Measurements from ENCODE around the gene PROKR2. TPM values are rescaled to one million over a fixed set of nuclear protein-coding genes. Genes with fewer than 3 reads are reported as not detected.

PROKR2 gene
- total and polyA plus RNA-seq, 2 of the 8 experiments (the other 6 are each of a cell fraction or from before 2014, with no cell fraction given), result 3.3 to 7.7 TPM

- H2BK20ac ChIP-seq (ENCODE audit: low read length), result no peak overlapping the region
- no peak overlapping the region for H2BK5ac ChIP-seq (ENCODE audit: low read depth, low read length)
- H3K9ac ChIP-seq (replicated peaks in 1 of 4; ENCODE audit: extremely low read depth in 1 of 4, low read depth in 3 of 4, low read length in 3 of 4), result no peak overlapping the region
- no peak overlapping the region for H2AK5ac ChIP-seq (ENCODE audit: low read depth, low read length)
- no peaks in the 10 kb centered on the region for H3K79me1 ChIP-seq (ENCODE audit: low read depth, low read length)
- H3K79me2 ChIP-seq (ENCODE audit: control insufficient read depth in 1 of 2, insufficient read depth in 2 of 2, low read length in 2 of 2), result no peaks in the 10 kb centered on the region
- no peaks in the 10 kb centered on the region for H3K9me3 ChIP-seq (ENCODE audit: insufficient read depth in 2 of 2, low read depth in 1 of 2, low read length in 1 of 2)
- no peaks in the 10 kb centered on the region for H3K27me3 ChIP-seq (replicated peaks in 1 of 4; ENCODE audit: control insufficient read depth in 3 of 4, extremely low read depth in 1 of 4, insufficient read depth in 3 of 4, low read length in 3 of 4)
- H3K23me2 ChIP-seq (ENCODE audit: low read depth, low read length), result no peaks in the 10 kb centered on the region
- H3K56ac ChIP-seq (replicated peaks; ENCODE audit: insufficient read length, low read depth, low read length), result no peak overlapping the region
- no peak overlapping the region for H3K14ac ChIP-seq (ENCODE audit: insufficient read length)
- H3K36me3 ChIP-seq (ENCODE audit: control insufficient read depth in 2 of 4, insufficient read depth in 4 of 4, low read length in 3 of 4), result no peaks in the 10 kb centered on the region
- ChIA-PET POLR2A (ENCODE audit: partially characterized antibody) (interaction anchor here (1.0 kb wide), 1 partner anchor 21 kb away, joined by 3 read pairs; no protein-coding TSS in a partner anchor), CTCF (ENCODE audit: partially characterized antibody) (interaction anchor here (0.9 to 1.2 kb wide), 2 partner anchors 11 to 123 kb away, joined by 3 read pairs; partner anchors contain the start of gene PROKR2)
- no peak overlapping the region for H2BK12ac ChIP-seq (ENCODE audit: low read depth, low read length)
- H3K4ac ChIP-seq (replicated peaks; ENCODE audit: insufficient read length, low read depth, low read length), result no peak overlapping the region
- no peak overlapping the region for H2BK15ac ChIP-seq (ENCODE audit: low read length)
- H4K5ac ChIP-seq (ENCODE audit: insufficient read length, low read depth, low read length), result no peak overlapping the region
- H4K91ac ChIP-seq (replicated peaks; ENCODE audit: insufficient read length, low read length), result no peak overlapping the region
- H3K4me1 ChIP-seq (replicated peaks in 1 of 4; ENCODE audit: control insufficient read depth in 3 of 4, insufficient read depth in 4 of 4, low read length in 3 of 4), result no peaks in the 10 kb centered on the region
- no peak overlapping the region for H3K4me3 ChIP-seq (ENCODE audit: extremely low read depth in 1 of 4, insufficient read depth in 2 of 4, low read depth in 3 of 4, low read length in 4 of 4)
- 87% methylated on average over 3 of the region's 3 CpGs; no CpG with 5 or more reads in 1 of the 2 experiments for WGBS, 2 experiments (ENCODE audit: extremely low coverage in 1 of 2, insufficient coverage in 1 of 2, insufficient read length in 1 of 2, insufficient replicate concordance in 2 of 2, low coverage in 1 of 2, low lambda C conversion rate in 2 of 2, missing lambda C conversion rate in 1 of 2)
- H2BK120ac ChIP-seq (replicated peaks; ENCODE audit: low read depth, low read length), result no peak overlapping the region
- H3K18ac ChIP-seq (ENCODE audit: extremely low read depth, low read length), result no peak overlapping the region
- no peak overlapping the region for H4K8ac ChIP-seq (ENCODE audit: extremely low read depth, insufficient read depth, low read length)
- no peak overlapping the region for H3K27ac ChIP-seq (ENCODE audit: low read depth, low read length)
- DNase-seq (ENCODE audit: low read depth in 1 of 2, low spot score in 2 of 2) (no peak), FAIRE-seq (no peak)
- no peaks in the 10 kb centered on the region for H4K20me1 ChIP-seq (replicated peaks in 1 of 2; ENCODE audit: control insufficient read depth in 1 of 2, insufficient read depth in 2 of 2, low read length in 2 of 2)
- no peak overlapping the region for H2AFZ ChIP-seq (ENCODE audit: low read length)
- H3K4me2 ChIP-seq (ENCODE audit: insufficient read depth in 1 of 2, low read depth in 2 of 2, low read length in 2 of 2), result no peak overlapping the region
- H3K23ac ChIP-seq (ENCODE audit: insufficient read length), result no peak overlapping the region
- TF ChIP-seq TEAD4 (IDR thresholded peaks at IDR 0.05; ENCODE audit: low read depth, low read length) (no peak), EZH2 (IDR thresholded peaks at IDR 0.05; ENCODE audit: low read depth, low read length, severe bottlenecking) (no peak), SIN3A (conservative IDR thresholded peaks at IDR 0.05 in 1 of 2, IDR thresholded peaks at IDR 0.05 in 1 of 2; ENCODE audit: low read depth in 1 of 2, low read length in 2 of 2) (no peak), GABPA (IDR thresholded peaks at IDR 0.05; ENCODE audit: borderline replicate concordance, insufficient read depth, low read length) (no peak), BACH1 (IDR thresholded peaks at IDR 0.05; ENCODE audit: low read length) (no peak), FOSL1 (IDR thresholded peaks at IDR 0.05; ENCODE audit: insufficient read depth, low read depth, low read length) (no peak), ASH2L (IDR thresholded peaks at IDR 0.05; ENCODE audit: low read length) (no peak), SP1 (IDR thresholded peaks at IDR 0.05; ENCODE audit: low read depth, low read length) (no peak), YY1 (IDR thresholded peaks at IDR 0.05; ENCODE audit: low read depth, low read length) (no peak), CHD1 (IDR thresholded peaks at IDR 0.05; ENCODE audit: low read depth, low read length) (no peak), CEBPB (IDR thresholded peaks at IDR 0.05; ENCODE audit: low read depth, low read length) (no peak)
- TF ChIP-seq, protein P1, sequence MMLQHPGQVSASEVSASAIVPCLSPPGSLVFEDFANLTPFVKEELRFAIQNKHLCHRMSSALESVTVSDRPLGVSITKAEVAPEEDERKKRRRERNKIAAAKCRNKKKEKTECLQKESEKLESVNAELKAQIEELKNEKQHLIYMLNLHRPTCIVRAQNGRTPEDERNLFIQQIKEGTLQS (IDR thresholded peaks at IDR 0.05; ENCODE audit: insufficient read depth, low read depth, low read length), result no peak
- TF ChIP-seq, protein P2, sequence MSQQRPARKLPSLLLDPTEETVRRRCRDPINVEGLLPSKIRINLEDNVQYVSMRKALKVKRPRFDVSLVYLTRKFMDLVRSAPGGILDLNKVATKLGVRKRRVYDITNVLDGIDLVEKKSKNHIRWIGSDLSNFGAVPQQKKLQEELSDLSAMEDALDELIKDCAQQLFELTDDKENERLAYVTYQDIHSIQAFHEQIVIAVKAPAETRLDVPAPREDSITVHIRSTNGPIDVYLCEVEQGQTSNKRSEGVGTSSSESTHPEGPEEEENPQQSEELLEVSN (IDR thresholded peaks at IDR 0.05), result no peak
Observed at GRCh38 chr20:5328268-5328667, 11.5 kb upstream of the PROKR2 start.

Measured in H1 (cell line).